ENCODE measurements around the gene PAFAH1B1.

The PAFAH1B1 gene

GRCh38 chr17:2722611-2723010, 129.2 kb downstream of the PAFAH1B1 start:
- no peak for DNase-seq

DNA sequence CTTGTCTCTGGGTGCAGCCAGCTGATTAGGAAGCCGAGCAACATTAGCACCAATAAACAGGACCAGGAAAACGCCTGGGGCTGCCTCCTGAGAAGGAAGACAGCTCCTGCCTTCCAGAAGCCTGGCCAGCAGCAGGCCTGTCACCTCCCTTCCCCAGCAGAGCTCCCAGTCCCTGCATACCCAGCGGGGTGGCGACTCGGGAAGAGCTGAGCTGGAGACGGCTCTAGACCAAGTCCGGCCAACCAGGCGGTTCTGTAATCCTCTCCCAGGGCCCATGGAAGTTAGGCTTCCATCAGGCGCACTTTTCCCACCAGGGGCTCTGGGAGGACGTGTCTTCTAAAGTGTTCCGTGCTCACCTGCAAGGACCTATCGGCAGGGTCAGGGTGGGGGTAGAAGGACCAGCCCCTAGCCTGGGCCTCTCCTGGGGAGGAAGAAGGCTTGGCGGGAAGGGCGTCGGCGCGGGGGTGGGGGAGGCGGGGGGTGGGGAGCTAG, 130.1 kb downstream of the PAFAH1B1 start:
- DNase-seq = no peak

GRCh38 chr17:2723997-2724783, 130.7 kb downstream of the PAFAH1B1 start:
- DNase-seq = no peak

GRCh38 chr17:2724784-2725164, 131.3 kb downstream of the PAFAH1B1 start:
- peak in 2 of 5 experiments; percentile 15 to 69 for DNase-seq

DNA sequence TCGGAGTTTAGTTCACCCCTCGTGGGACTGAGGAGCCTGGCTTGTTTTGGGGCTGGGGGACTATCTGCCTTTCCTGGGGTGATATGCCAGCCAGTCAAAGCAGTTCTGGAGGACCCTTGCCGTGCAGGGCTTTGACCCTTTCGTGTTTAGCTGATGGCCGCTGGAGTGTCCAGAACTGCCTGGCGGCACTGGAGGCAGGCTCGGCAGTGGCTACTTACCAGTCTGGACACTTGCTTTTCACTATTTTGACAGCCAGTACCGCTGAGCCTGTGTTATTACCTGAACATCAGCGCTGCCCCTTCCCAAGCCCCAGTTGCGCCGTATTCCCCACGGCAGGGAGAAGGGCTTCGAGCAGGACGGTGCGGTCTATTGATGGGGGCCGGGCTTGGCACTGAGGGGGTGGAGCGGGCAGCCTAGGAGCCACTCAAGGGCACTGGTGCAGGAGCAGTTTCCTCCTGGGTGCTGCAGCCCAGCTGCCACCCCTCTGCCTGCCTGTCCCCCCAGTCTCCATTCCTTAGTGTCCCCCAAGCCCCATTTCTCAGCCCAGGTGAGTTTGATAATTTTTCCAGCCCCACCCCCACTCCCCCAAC, 137.4 kb downstream of the PAFAH1B1 start:
- DNase-seq = no peak

DNA sequence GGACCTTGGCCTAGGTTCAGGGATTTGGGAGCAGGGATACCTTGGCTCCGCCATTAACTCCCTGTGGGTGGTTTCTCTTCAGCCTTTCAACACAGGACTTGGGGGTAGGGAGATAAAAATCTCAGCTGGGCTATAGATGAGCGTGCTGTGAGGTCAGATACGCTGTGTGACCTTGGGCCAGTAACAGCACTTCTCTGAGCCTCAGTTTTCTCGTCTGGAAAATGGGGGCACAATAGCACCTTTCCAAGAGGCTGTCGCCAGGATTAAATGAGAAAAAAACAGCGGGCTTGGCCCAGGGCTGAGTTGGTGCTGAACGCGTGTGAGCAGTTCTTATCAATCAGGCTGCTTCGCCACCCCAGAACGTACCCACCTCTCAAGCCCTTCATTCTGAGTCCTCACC, 138.4 kb downstream of the PAFAH1B1 start:
- no peak for DNase-seq

GRCh38 chr17:2734939-2735338, 141.5 kb downstream of the PAFAH1B1 start:
- DNase-seq = no peak

Data from T-helper 2 cell (primary cell).